ENCODE measurements around the gene TCL1A. TPM values are rescaled to one million over a fixed set of nuclear protein-coding genes. Genes with fewer than 3 reads are reported as not detected.

TCL1A gene
- total RNA-seq, 1 experiment from 2014 or later: not detected

- no peaks in the 10 kb centered on the region for H3K36me3 ChIP-seq (ENCODE audit: control insufficient read depth, insufficient read depth, low read length)
- in situ Hi-C loops (cut with HindIII; ENCODE audit: low pct_unique_long_range_greater_than_20kb, low sequenced_read_pairs) (no loop called here), intact Hi-C loops (cut with micrococcal nuclease; ENCODE audit: unreplicated experiment) (no loop called here)
- H3K4me1 ChIP-seq (ENCODE audit: control insufficient read depth, insufficient read depth, low read length): no peaks in the 10 kb centered on the region
- ATAC-seq (no peak), DNase-seq (ENCODE audit: low read depth, low spot score) (no peak)
- no peaks in the 10 kb centered on the region for H3K9me3 ChIP-seq (ENCODE audit: control insufficient read depth, insufficient read depth, low read depth, low read length)
- no peak for TF ChIP-seq CTCF (IDR thresholded peaks at IDR 0.05)
- TF ChIP-seq POLR2AphosphoS5 (IDR thresholded peaks at IDR 0.05; ENCODE audit: low read depth, low read length): no peak
- no peak for TF ChIP-seq TCF7L2 (IDR thresholded peaks at IDR 0.05; ENCODE audit: low read depth, low read length)
- no peak for TF ChIP-seq REST (IDR thresholded peaks at IDR 0.05; ENCODE audit: insufficient read depth in 1 of 2, low read depth in 2 of 2, low read length in 1 of 2)
- TF ChIP-seq SIN3A (IDR thresholded peaks at IDR 0.05; ENCODE audit: borderline replicate concordance, insufficient read depth, low read depth, low read length): no peak
- BruUV-seq (replicated peaks): no TSS peak
- CTCF ChIA-PET: no interaction called here
- H3K27ac ChIP-seq (ENCODE audit: low read length): no peak overlapping the region
- H3K27me3 ChIP-seq (ENCODE audit: control insufficient read depth, insufficient read depth, low read length): no peaks in the 10 kb centered on the region; the same call in 1 of the 2 replicates
- H3K4me3 ChIP-seq (ENCODE audit: low read depth in 2 of 2, low read length in 2 of 2): no peak overlapping the region
- POLR2A ChIA-PET: no interaction called here
Observed at GRCh38 chr14:95698287-95698686, 15.6 kb downstream of the TCL1A start.

- POLR2A ChIA-PET: no interaction called here
Observed at GRCh38 chr14:95697764-95698163, 16.2 kb downstream of the TCL1A start.

More at GRCh38 chr14:95697764-95698163, 16.2 kb downstream of the TCL1A start:
- in situ Hi-C loops (cut with HindIII; ENCODE audit: low pct_unique_long_range_greater_than_20kb, low sequenced_read_pairs): no loop called here
- no peak for ATAC-seq
- intact Hi-C loops (cut with micrococcal nuclease; ENCODE audit: unreplicated experiment): no loop called here
- Histone ChIP-seq H3K4me3 (ENCODE audit: low read depth in 2 of 2, low read length in 2 of 2) (no peak overlapping the region), H3K27ac (ENCODE audit: low read length) (no peak overlapping the region), H3K4me1 (ENCODE audit: control insufficient read depth, insufficient read depth, low read length) (no peaks in the 10 kb centered on the region), H3K36me3 (ENCODE audit: control insufficient read depth, insufficient read depth, low read length) (no peaks in the 10 kb centered on the region), H3K27me3 (ENCODE audit: control insufficient read depth, insufficient read depth, low read length) (no peaks in the 10 kb centered on the region; the same call in 1 of the 2 replicates), H3K9me3 (ENCODE audit: control insufficient read depth, insufficient read depth, low read depth, low read length) (no peaks in the 10 kb centered on the region)
- DNase-seq (ENCODE audit: low read depth, low spot score): no peak
- CTCF ChIA-PET: no interaction called here
- TF ChIP-seq SIN3A (IDR thresholded peaks at IDR 0.05; ENCODE audit: borderline replicate concordance, insufficient read depth, low read depth, low read length) (no peak), TCF7L2 (IDR thresholded peaks at IDR 0.05; ENCODE audit: low read depth, low read length) (no peak), POLR2AphosphoS5 (IDR thresholded peaks at IDR 0.05; ENCODE audit: low read depth, low read length) (no peak), CTCF (IDR thresholded peaks at IDR 0.05) (no peak), REST (IDR thresholded peaks at IDR 0.05; ENCODE audit: insufficient read depth in 1 of 2, low read depth in 2 of 2, low read length in 1 of 2) (no peak)
- no TSS peak for BruUV-seq (replicated peaks)

All from Panc1 (cell line).